Fibroblast of lung (primary cell): Measurements from ENCODE around the gene SLC1A4.

ENCODE experiments used
- CTCF ChIP-seq, 2 donors: IDR thresholded peaks in 1 of 2; conservative IDR thresholded peaks in 1 of 2; 1 replicate in 1 of 2; 2 replicates in 1 of 2; pipeline ENCODE4 v1.5.1; 2011 to 2012; ENCODE audit warnings: low read length in 2 of 2, control low read depth in 1 of 2, inconsistent platforms in 1 of 2, low read depth in 1 of 2, mild to moderate bottlenecking in 1 of 2
- EZH2 ChIP-seq: IDR thresholded peaks from 2 replicates; pipeline ENCODE4 v1.5.1; 2012; ENCODE audit warnings: low read length, control low read depth, mild to moderate bottlenecking; ENCODE audit errors: missing control alignments

- TF ChIP-seq CTCF (conservative IDR thresholded peaks at IDR 0.05 in 1 of 2, IDR thresholded peaks at IDR 0.05 in 1 of 2; ENCODE audit: low read depth in 1 of 2, low read length in 2 of 2) (no peak), EZH2 (no peak)
These were observed 72.1 kb downstream of the SLC1A4 start for GRCh38 chr2:65061146-65061909.
